ENCODE results near the gene NUCKS1. TPM values are rescaled to one million over a fixed set of nuclear protein-coding genes. Genes with fewer than 3 reads are reported as not detected.

Gene NUCKS1
- total RNA-seq, 4 donors from 2014 or later = 122 to 237 (median 177) TPM

- no peak overlapping the region for H3K4me3 ChIP-seq (replicated peaks in 1 of 3)
- peak overlapping the region in 1 of 3 donors; percentile 23 for H3K27ac ChIP-seq
- H3K4me1 ChIP-seq = no peaks in the 10 kb centered on the region
- peaks cover 0 to 4% of the 10 kb centered on the region in 2 donors for H3K36me3 ChIP-seq
- DNase-seq = no peak
- TF ChIP-seq CTCF (IDR thresholded peaks at IDR 0.05) (no peak), POLR2A (IDR thresholded peaks at IDR 0.05) (no peak)
- H3K9me3 ChIP-seq = no peaks in the 10 kb centered on the region
- no peaks in the 10 kb centered on the region for H3K27me3 ChIP-seq
- intact Hi-C loops (cut with DNase I) = loop anchor here (5.0 kb wide), 1 partner anchor 40 kb away; no protein-coding TSS in a partner anchor
- WGBS, 2 donors = 88 to 97% methylated on average over 4 of the region's 4 CpGs
These were observed 48.1 kb downstream of the NUCKS1 start for GRCh38 chr1:205701891-205702290.

GRCh38 chr1:205701420-205701819 lies 48.6 kb downstream of the NUCKS1 start:
- peak overlapping the region in 1 of 3 donors; percentile 23 for H3K27ac ChIP-seq
- H3K9me3 ChIP-seq = no peaks in the 10 kb centered on the region
- peaks cover 0 to 4% of the 10 kb centered on the region in 2 donors for H3K36me3 ChIP-seq
- DNase-seq = no peak
- intact Hi-C loops (cut with DNase I) = loop anchor here (5.0 kb wide), 1 partner anchor 39 kb away; no protein-coding TSS in a partner anchor
- H3K4me1 ChIP-seq = no peaks in the 10 kb centered on the region
- H3K4me3 ChIP-seq (replicated peaks in 1 of 3) = no peak overlapping the region
- TF ChIP-seq CTCF (IDR thresholded peaks at IDR 0.05) = no peak
- TF ChIP-seq POLR2A (IDR thresholded peaks at IDR 0.05) = no peak
- H3K27me3 ChIP-seq = no peaks in the 10 kb centered on the region
- WGBS, 2 donors = 45 to 67% methylated on average over 2 of the region's 2 CpGs

GRCh38 chr1:205700865-205701401 lies 49.0 kb downstream of the NUCKS1 start:
- DNase-seq = peak; percentile 18 to 22
- no peaks in the 10 kb centered on the region for H3K27me3 ChIP-seq
- peaks cover 0 to 4% of the 10 kb centered on the region in 2 donors for H3K36me3 ChIP-seq
- no peak overlapping the region for H3K27ac ChIP-seq
- H3K4me3 ChIP-seq (replicated peaks in 1 of 3) = no peak overlapping the region
- intact Hi-C loops (cut with DNase I) = loop anchor here (5.0 kb wide), 1 partner anchor 39 kb away; no protein-coding TSS in a partner anchor
- WGBS, 2 donors = 23 to 34% methylated on average over 2 of the region's 2 CpGs
- H3K9me3 ChIP-seq = no peaks in the 10 kb centered on the region
- TF ChIP-seq POLR2A (IDR thresholded peaks at IDR 0.05) = no peak
- TF ChIP-seq CTCF (IDR thresholded peaks at IDR 0.05) = no peak
- H3K4me1 ChIP-seq = no peaks in the 10 kb centered on the region

GRCh38 chr1:205699416-205699815 lies 50.6 kb downstream of the NUCKS1 start:
- DNase-seq = no peak
- intact Hi-C loops (cut with DNase I) = no loop called here
- Histone ChIP-seq H3K36me3 (peaks cover 0 to 4% of the 10 kb centered on the region in 2 donors), H3K4me1 (no peaks in the 10 kb centered on the region), H3K9me3 (no peaks in the 10 kb centered on the region), H3K27ac (no peak overlapping the region), H3K27me3 (no peaks in the 10 kb centered on the region), H3K4me3 (replicated peaks in 1 of 3) (no peak overlapping the region)
- WGBS, 2 donors = 93 to 97% methylated on average over 4 of the region's 4 CpGs
- no peak for TF ChIP-seq CTCF (IDR thresholded peaks at IDR 0.05)
- no peak for TF ChIP-seq POLR2A (IDR thresholded peaks at IDR 0.05)

GRCh38 chr1:205698921-205699320 lies 51.1 kb downstream of the NUCKS1 start:
- Histone ChIP-seq H3K27me3 (no peaks in the 10 kb centered on the region), H3K4me1 (no peaks in the 10 kb centered on the region)

More at GRCh38 chr1:205698921-205699320, 51.1 kb downstream of the NUCKS1 start:
- H3K4me3 ChIP-seq (replicated peaks in 1 of 3) = no peak overlapping the region
- H3K9me3 ChIP-seq = no peaks in the 10 kb centered on the region
- intact Hi-C loops (cut with DNase I) = no loop called here
- DNase-seq = no peak
- H3K36me3 ChIP-seq = peaks cover 0 to 4% of the 10 kb centered on the region in 2 donors
- H3K27ac ChIP-seq = no peak overlapping the region
- WGBS, 2 donors = 94 to 99% methylated on average over 4 of the region's 4 CpGs
- TF ChIP-seq CTCF (IDR thresholded peaks at IDR 0.05) (no peak), POLR2A (IDR thresholded peaks at IDR 0.05) (no peak)

Data from thyroid gland (tissue), 4 donors.